Spleen (tissue), 11 donors: ENCODE data around the gene RBM3. TPM values are rescaled to one million over a fixed set of nuclear protein-coding genes. Genes with fewer than 3 reads are reported as not detected.

Source experiments
- DNase-seq: peaks from one replicate; pipeline ENCODE4 v3.0.0-alpha.2; 2020
- H3K27ac ChIP-seq, 8 donors: fragments of 200-600 bp; sonication (generic) in 7 of 8; 1 replicate in 4 of 8; 2 replicates in 4 of 8; pipeline versions ENCODE4 v1.5.0 to v1.8.0; 2016 to 2021; ENCODE audit warnings: inconsistent platforms in 4 of 8, mild to moderate bottlenecking in 4 of 8, moderate library complexity in 1 of 8
- H3K27me3 ChIP-seq, 7 donors: fragments of 200-600 bp; sonication (generic) in 6 of 7; replicated peaks in 1 of 7; 1 replicate in 4 of 7; 2 replicates in 3 of 7; pipeline versions ENCODE4 v1.5.0 to v1.8.0; 2016 to 2021; ENCODE audit warnings: inconsistent platforms in 3 of 7, mild to moderate bottlenecking in 1 of 7
- H3K36me3 ChIP-seq, 6 donors: fragments of 200-600 bp; sonication (generic) in 5 of 6; 1 replicate in 4 of 6; 2 replicates in 2 of 6; pipeline versions ENCODE4 v1.5.0 to v1.8.0; 2016 to 2021; ENCODE audit warnings: inconsistent platforms in 2 of 6
- H3K4me1 ChIP-seq, 6 donors: fragments of 200-600 bp; sonication (generic) in 5 of 6; 1 replicate in 3 of 6; 2 replicates in 3 of 6; pipeline versions ENCODE4 v1.5.0 to v1.8.0; 2016 to 2021; ENCODE audit warnings: inconsistent platforms in 3 of 6
- H3K4me3 ChIP-seq, 8 donors: fragments of 200-600 bp; sonication (generic) in 7 of 8; 1 replicate in 4 of 8; 2 replicates in 4 of 8; pipeline versions ENCODE4 v1.5.0 to v1.8.0; 2016 to 2021; ENCODE audit warnings: inconsistent platforms in 4 of 8, mild to moderate bottlenecking in 4 of 8, moderate library complexity in 2 of 8
- H3K9me3 ChIP-seq, 8 donors: fragments of 200-600 bp; sonication (generic) in 7 of 8; 1 replicate in 4 of 8; 2 replicates in 4 of 8; pipeline versions ENCODE4 v1.5.0 to v1.8.0; 2016 to 2021; ENCODE audit warnings: inconsistent platforms in 4 of 8
- CTCF ChIP-seq, 11 experiments: fragments of 200-600 bp in 7 of 11; fragments of 450-650 bp in 4 of 11; sonication (generic) in 4 of 11; IDR thresholded peaks in 8 of 11; conservative IDR thresholded peaks in 3 of 11; 1 replicate in 7 of 11; 2 replicates in 4 of 11; pipeline versions ENCODE4 v1.4.0 to v1.8.0; 2016 to 2021; ENCODE audit warnings: antibody characterized with exemption in 11 of 11, inconsistent platforms in 4 of 11, mild to moderate bottlenecking in 1 of 11
- POLR2A ChIP-seq, 3 donors: fragments of 450-650 bp; IDR thresholded peaks; one replicate each; pipeline ENCODE4 v1.5.1; 2017; ENCODE audit warnings: antibody characterized with exemption in 3 of 3, mild to moderate bottlenecking in 1 of 3
- POLR2AphosphoS5 ChIP-seq, 3 donors: sonication (generic); formaldehyde crosslinking; IDR thresholded peaks; one replicate each; pipeline ENCODE4 v1.5.1; 2017; ENCODE audit warnings: antibody characterized with exemption in 3 of 3
- WGBS, 5 donors: extraction: QIAGEN DNeasy Blood & Tissue Kit in 3 of 5; methylation state at CpG; one replicate each; pipeline versions ENCODE4 v1.1.5 to v1.1.7; 2013 to 2018; 5-methylcytosine and 5-hydroxymethylcytosine counted together
- intact Hi-C: fragments of 100-400 bp; cut with DNase I; formaldehyde crosslinking; loops from one replicate; pipeline ENCODE4 v1.15.0; 2023; ENCODE audit warnings: low total_unique reads
- polyA plus RNA-seq, 3 donors: library from polyadenylated mRNA; stranded (reverse); fragments of 200-250 nt; gene quantifications; one replicate each; pipeline ENCODE4 v1.2.1, GENCODE V29; 2013
- total RNA-seq, 7 donors: library from RNA; depleted of rRNA in 3 of 7; stranded (reverse); fragments of >200 nt in 3 of 7; fragmentation: NEBNext Ultra II Directional in 4 of 7; extraction: Animal tissue kit (Norgen Biotek cat#: 25700) in 4 of 7; gene quantifications; one replicate each; pipeline versions ENCODE4 v1.1.0 to v1.2.1, GENCODE V29; 2016 to 2021
- donor health status: healthy with polysubstance abuse.
- donor health status: DM: no; HTN: no; CAD: no; lungs with moderate emphysema.
- donor health status: DM: no; HTN: no; CAD: no.
- donor health status: Bipolar disorder and iron deficiency.
- donor health status: healthy.
- donor health status: DM: no; HTN: no; CAD: no.
- donor health status: DM: yes; HTN: yes; CAD: no.

The RBM3 gene
- total and polyA plus RNA-seq, 10 donors = 155 to 361 (median 201) TPM

GRCh38 chrX:48560056-48560455, 14.2 kb upstream of the RBM3 start:
- no peak overlapping the region for H3K27ac ChIP-seq
- peaks cover 0 to 89% (median 29%) of the 10 kb centered on the region in 6 donors for H3K36me3 ChIP-seq
- no peak for DNase-seq
- H3K9me3 ChIP-seq = no peaks in the 10 kb centered on the region
- no peaks in the 10 kb centered on the region for H3K4me1 ChIP-seq
- H3K27me3 ChIP-seq = no peaks in the 10 kb centered on the region
- 90 to 97% (median 95%) methylated on average over 5 to 14 of the region's 14 CpGs for WGBS, 5 donors
- intact Hi-C loops = no loop called here
- TF ChIP-seq POLR2AphosphoS5 (IDR thresholded peaks at IDR 0.05) (no peak), POLR2A (IDR thresholded peaks at IDR 0.05) (no peak), CTCF (IDR thresholded peaks at IDR 0.05 in 8 of 11, conservative IDR thresholded peaks at IDR 0.05 in 3 of 11) (no peak)
- H3K4me3 ChIP-seq = no peak overlapping the region

GRCh38 chrX:48560681-48561080, 13.6 kb upstream of the RBM3 start:
- Histone ChIP-seq H3K36me3 (peaks cover 0 to 83% (median 27%) of the 10 kb centered on the region in 6 donors), H3K9me3 (no peaks in the 10 kb centered on the region), H3K27ac (no peak overlapping the region), H3K4me1 (no peaks in the 10 kb centered on the region), H3K4me3 (no peak overlapping the region), H3K27me3 (no peaks in the 10 kb centered on the region)
- DNase-seq = no peak
- 94 to 97% (median 94%) methylated on average over 12 of the region's 12 CpGs; no CpG with 5 or more reads in 1 of the 5 donors for WGBS, 5 donors
- TF ChIP-seq POLR2AphosphoS5 (IDR thresholded peaks at IDR 0.05) = peak in 1 of 3 donors; percentile 12
- no peak for TF ChIP-seq POLR2A (IDR thresholded peaks at IDR 0.05)
- intact Hi-C loops = no loop called here

DNA sequence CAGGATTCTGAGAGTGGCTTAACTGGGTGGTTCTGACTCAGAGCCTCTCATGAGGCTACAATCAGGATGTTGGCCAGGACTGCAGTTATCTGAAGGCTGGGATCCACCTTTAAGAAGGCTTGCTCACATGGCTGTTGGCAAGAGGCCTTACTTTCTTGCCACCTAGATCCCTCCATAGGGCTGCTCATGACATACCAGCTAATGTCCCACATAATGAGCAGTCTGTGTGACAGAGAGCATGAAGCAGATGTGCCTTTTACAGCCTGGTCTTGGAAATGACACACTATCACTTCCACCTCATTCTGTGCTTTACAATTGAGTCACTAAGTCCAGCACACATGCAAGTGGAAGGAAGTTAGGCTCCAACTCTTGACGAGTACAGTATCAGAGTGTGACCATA, 4.3 kb upstream of the RBM3 start:
- DNase-seq = no peak
- Histone ChIP-seq H3K27ac (peak overlapping the region in 1 of 8 donors; percentile 12), H3K27me3 (no peaks in the 10 kb centered on the region), H3K9me3 (no peaks in the 10 kb centered on the region), H3K4me1 (peaks cover 0 to under 1% (median 0%) of the 10 kb centered on the region in 6 donors), H3K36me3 (peaks cover 0 to under 1% (median 0%) of the 10 kb centered on the region in 6 donors), H3K4me3 (no peak overlapping the region)
- TF ChIP-seq POLR2A (IDR thresholded peaks at IDR 0.05) (no peak), POLR2AphosphoS5 (IDR thresholded peaks at IDR 0.05) (peak in 1 of 3 donors; percentile 29), CTCF (IDR thresholded peaks at IDR 0.05 in 8 of 11, conservative IDR thresholded peaks at IDR 0.05 in 3 of 11) (no peak)
- 40 to 63% (median 54%) methylated on average over 1 of the region's 1 CpG; no CpG with 5 or more reads in 1 of the 5 donors for WGBS, 5 donors
- intact Hi-C loops = no loop called here

DNA sequence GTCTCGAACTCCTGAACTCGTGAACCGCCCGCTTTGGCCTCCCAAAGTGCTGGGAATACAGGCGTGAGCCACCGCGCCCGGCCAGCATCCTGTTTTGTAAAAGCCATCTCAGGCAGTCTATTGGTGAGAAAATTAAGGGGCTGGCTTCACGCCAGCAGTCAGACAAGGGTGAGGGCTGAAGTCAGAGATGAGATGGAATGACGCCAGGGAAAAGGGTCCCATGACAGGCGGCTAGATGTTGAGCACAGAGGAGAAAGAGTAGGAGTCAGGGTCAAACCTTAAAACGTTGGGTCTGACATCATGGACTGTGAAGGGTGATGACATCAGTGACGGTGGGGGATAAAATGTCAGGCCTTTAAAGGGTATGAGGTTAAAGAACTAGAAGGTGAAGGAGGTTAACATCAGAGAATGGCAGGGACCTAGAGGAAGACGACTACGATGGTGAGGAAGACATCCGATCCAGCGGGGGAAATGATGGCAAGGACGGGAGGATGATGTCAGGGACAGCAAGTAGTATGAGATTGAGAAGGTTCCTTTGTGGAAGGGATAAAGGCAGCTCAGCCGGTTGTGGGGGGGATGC, 504 bp upstream of the RBM3 start:
- peak overlapping the region; percentile 91 to 100 (median 98) for H3K27ac ChIP-seq
- DNase-seq = peak; percentile 85
- H3K4me3 ChIP-seq = peak overlapping the region in 6 of 8 donors; percentile 54 to 72 (median 62)
- no peaks in the 10 kb centered on the region for H3K27me3 ChIP-seq
- H3K4me1 ChIP-seq = peaks cover 9 to 29% (median 20%) of the 10 kb centered on the region in 6 donors
- intact Hi-C loops = no loop called here
- H3K9me3 ChIP-seq = no peaks in the 10 kb centered on the region
- peaks cover 0 to 38% (median 34%) of the 10 kb centered on the region in 6 donors for H3K36me3 ChIP-seq
- TF ChIP-seq CTCF (IDR thresholded peaks at IDR 0.05 in 8 of 11, conservative IDR thresholded peaks at IDR 0.05 in 3 of 11) (no peak), POLR2AphosphoS5 (IDR thresholded peaks at IDR 0.05) (no peak), POLR2A (IDR thresholded peaks at IDR 0.05) (no peak)
- 28 to 61% (median 32%) methylated on average over 18 to 19 of the region's 19 CpGs for WGBS, 5 donors
